ENCODE results near the gene PTPRG.

DNA sequence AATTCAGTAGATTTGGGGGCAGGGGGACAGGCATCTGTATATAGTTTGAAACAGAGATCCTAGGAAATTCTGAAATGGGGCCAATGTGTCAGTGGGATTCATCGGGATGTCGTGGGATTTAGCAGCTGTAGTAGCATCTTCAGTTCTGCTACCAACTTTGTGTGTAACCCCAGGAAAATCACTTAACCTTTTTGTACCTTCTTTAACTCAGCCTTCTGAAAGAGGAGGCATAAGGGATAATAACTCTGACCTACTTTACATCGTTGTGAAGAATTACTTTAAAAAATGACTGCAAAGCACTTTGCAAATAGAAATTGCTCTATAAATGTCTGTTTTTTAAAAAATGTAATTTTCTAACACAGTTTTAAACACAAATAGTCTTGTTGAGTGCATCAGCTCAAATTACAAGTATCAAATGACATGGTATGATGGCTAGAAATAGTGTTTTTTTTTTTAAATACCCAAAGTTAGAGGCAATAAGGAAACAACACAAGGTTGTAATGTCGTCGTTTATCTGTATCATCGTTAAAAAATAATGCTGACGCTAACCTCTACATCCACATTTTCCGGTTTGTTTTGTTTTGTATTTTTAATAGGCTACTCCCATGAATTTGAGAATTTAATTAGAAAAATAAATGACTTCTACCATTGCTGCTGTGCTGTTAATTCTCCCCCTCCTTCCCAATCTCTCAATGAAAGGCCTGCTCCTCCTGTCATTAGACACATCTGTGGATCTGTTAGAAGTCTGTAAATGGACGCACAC, 338.5 kb downstream of the PTPRG start:
- TF ChIP-seq EZH2 (IDR thresholded peaks at IDR 0.05; ENCODE audit: low read length, unreplicated experiment) (no peak), EZH2phosphoT487 (IDR thresholded peaks at IDR 0.05; ENCODE audit: borderline replicate concordance, low read length) (no peak)
- TF ChIP-seq, protein P1, sequence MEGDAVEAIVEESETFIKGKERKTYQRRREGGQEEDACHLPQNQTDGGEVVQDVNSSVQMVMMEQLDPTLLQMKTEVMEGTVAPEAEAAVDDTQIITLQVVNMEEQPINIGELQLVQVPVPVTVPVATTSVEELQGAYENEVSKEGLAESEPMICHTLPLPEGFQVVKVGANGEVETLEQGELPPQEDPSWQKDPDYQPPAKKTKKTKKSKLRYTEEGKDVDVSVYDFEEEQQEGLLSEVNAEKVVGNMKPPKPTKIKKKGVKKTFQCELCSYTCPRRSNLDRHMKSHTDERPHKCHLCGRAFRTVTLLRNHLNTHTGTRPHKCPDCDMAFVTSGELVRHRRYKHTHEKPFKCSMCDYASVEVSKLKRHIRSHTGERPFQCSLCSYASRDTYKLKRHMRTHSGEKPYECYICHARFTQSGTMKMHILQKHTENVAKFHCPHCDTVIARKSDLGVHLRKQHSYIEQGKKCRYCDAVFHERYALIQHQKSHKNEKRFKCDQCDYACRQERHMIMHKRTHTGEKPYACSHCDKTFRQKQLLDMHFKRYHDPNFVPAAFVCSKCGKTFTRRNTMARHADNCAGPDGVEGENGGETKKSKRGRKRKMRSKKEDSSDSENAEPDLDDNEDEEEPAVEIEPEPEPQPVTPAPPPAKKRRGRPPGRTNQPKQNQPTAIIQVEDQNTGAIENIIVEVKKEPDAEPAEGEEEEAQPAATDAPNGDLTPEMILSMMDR (conservative IDR thresholded peaks at IDR 0.05; ENCODE audit: low read depth, low read length): no peak

Measured in PC-3 (cell line).